Keratinocyte (primary cell): ENCODE data around the gene PNMA6E. TPM values are rescaled to one million over a fixed set of nuclear protein-coding genes. Genes with fewer than 3 reads are reported as not detected.

Experiments used
- DNase-seq: peaks from one replicate; pipeline ENCODE4 v3.0.0-alpha.2; 2011; ENCODE audit warnings: low read depth, missing footprints, low spot score
- FAIRE-seq: peaks from 2 replicates; lab custom pipeline; 2011; peaks lifted over from hg19 to GRCh38; lab: Jason Lieb, UNC
- H2AFZ ChIP-seq: 2 replicates; pipeline ENCODE4 v1.6.0; 2012; ENCODE audit warnings: low read length, control low read depth, inconsistent platforms; ENCODE audit not compliant: control insufficient read depth
- H3K27ac ChIP-seq: 2 replicates; pipeline ENCODE4 v1.5.1; 2011; ENCODE audit warnings: low read length; ENCODE audit not compliant: control insufficient read depth, insufficient read depth
- H3K27me3 ChIP-seq: 3 replicates; pipeline ENCODE4 v1.6.0; 2011; ENCODE audit warnings: low read length; ENCODE audit not compliant: control insufficient read depth, insufficient read depth; ENCODE audit errors: extremely low read depth
- H3K36me3 ChIP-seq, 2 experiments: 2 replicates in 1 of 2; 3 replicates in 1 of 2; pipeline ENCODE4 v1.5.1; 2011; ENCODE audit warnings: low read length in 2 of 2, mild to moderate bottlenecking in 1 of 2; ENCODE audit not compliant: control insufficient read depth in 2 of 2, insufficient read depth in 2 of 2; ENCODE audit errors: extremely low read depth in 1 of 2
- H3K4me1 ChIP-seq: 3 replicates; pipeline ENCODE4 v1.5.1; 2011; ENCODE audit warnings: low read length; ENCODE audit not compliant: control insufficient read depth, insufficient read depth; ENCODE audit errors: extremely low read depth
- H3K4me2 ChIP-seq: 3 replicates; pipeline ENCODE4 v1.6.0; 2011; ENCODE audit warnings: low read depth, low read length; ENCODE audit not compliant: control insufficient read depth, insufficient read depth; ENCODE audit errors: extremely low read depth
- H3K4me3 ChIP-seq, 3 experiments: fragments of 200-600 bp in 1 of 3; sonication (generic) in 1 of 3; 2 replicates in 2 of 3; 3 replicates in 1 of 3; pipeline ENCODE4 v1.5.1; 2011 to 2016; ENCODE audit warnings: low read length in 3 of 3, mild to moderate bottlenecking in 3 of 3, control low read depth in 2 of 3, inconsistent platforms in 1 of 3, low read depth in 1 of 3, mixed read lengths in 1 of 3, mixed run types in 1 of 3, moderate library complexity in 1 of 3; ENCODE audit not compliant: control insufficient read depth in 2 of 3, insufficient read depth in 2 of 3; ENCODE audit errors: extremely low read depth in 1 of 3
- H3K79me2 ChIP-seq: 2 replicates; pipeline ENCODE4 v1.6.0; 2012; ENCODE audit warnings: low read length; ENCODE audit not compliant: control insufficient read depth, insufficient read depth
- H3K9ac ChIP-seq: 3 replicates; pipeline ENCODE4 v1.6.0; 2011; ENCODE audit warnings: low read length; ENCODE audit not compliant: control insufficient read depth, insufficient read depth; ENCODE audit errors: extremely low read depth
- H3K9me1 ChIP-seq: 3 replicates; pipeline ENCODE4 v1.6.0; 2011; ENCODE audit warnings: low read length; ENCODE audit not compliant: control insufficient read depth, insufficient read depth; ENCODE audit errors: extremely low read depth
- H3K9me3 ChIP-seq: 2 replicates; pipeline ENCODE4 v1.5.1; 2012; ENCODE audit warnings: low read depth, low read length; ENCODE audit not compliant: control insufficient read depth
- H4K20me1 ChIP-seq: 3 replicates; pipeline ENCODE4 v1.6.0; 2011; ENCODE audit warnings: low read length; ENCODE audit not compliant: control insufficient read depth, insufficient read depth; ENCODE audit errors: extremely low read depth
- EZH2 ChIP-seq: IDR thresholded peaks from one replicate; pipeline ENCODE4 v1.6.1; 2012; ENCODE audit warnings: inconsistent platforms, mild to moderate bottlenecking, low read length, moderate library complexity
- dilution Hi-C: fragments of 300-500 bp; cut with MboI; formaldehyde crosslinking; loops from one replicate; pipeline ENCODE4 v1.7.0; 2020; ENCODE audit warnings: low sequenced_read_pairs; ENCODE audit not compliant: extremely low pct_ligation_motif_present
- polyA plus RNA-seq, 5 experiments: library from polyadenylated mRNA; depleted of rRNA in 3 of 5; stranded (reverse) in 3 of 5; stranded (forward) in 1 of 5; unstranded in 1 of 5; fragments of >200 nt; gene quantifications; 1 replicate in 1 of 5; 2 replicates in 3 of 5; 3 replicates in 1 of 5; pipeline versions ENCODE4 v1.2.1 to v1.2.3, GENCODE V29; 2011 to 2012; ENCODE audit warnings: missing spikeins in 2 of 5, low read depth in 1 of 5, low replicate concordance in 1 of 5
- TF ChIP-seq, protein P1 (sequence below), 3 experiments: IDR thresholded peaks in 1 of 3; conservative IDR thresholded peaks in 1 of 3; optimal IDR thresholded peaks in 1 of 3; 2 replicates in 2 of 3; 3 replicates in 1 of 3; pipeline versions ENCODE3 to v1.5.1; 2011; ENCODE audit warnings: low read length in 3 of 3, mild to moderate bottlenecking in 3 of 3, moderate library complexity in 2 of 3, control low read depth in 1 of 3, inconsistent platforms in 1 of 3; ENCODE audit not compliant: insufficient read depth in 2 of 3; ENCODE audit errors: extremely low read depth in 1 of 3

Gene PNMA6E
- polyA plus RNA-seq, 1 donor (not counting 4 experiments of a cell fraction or from before 2014, with no cell fraction given): not detected

DNA sequence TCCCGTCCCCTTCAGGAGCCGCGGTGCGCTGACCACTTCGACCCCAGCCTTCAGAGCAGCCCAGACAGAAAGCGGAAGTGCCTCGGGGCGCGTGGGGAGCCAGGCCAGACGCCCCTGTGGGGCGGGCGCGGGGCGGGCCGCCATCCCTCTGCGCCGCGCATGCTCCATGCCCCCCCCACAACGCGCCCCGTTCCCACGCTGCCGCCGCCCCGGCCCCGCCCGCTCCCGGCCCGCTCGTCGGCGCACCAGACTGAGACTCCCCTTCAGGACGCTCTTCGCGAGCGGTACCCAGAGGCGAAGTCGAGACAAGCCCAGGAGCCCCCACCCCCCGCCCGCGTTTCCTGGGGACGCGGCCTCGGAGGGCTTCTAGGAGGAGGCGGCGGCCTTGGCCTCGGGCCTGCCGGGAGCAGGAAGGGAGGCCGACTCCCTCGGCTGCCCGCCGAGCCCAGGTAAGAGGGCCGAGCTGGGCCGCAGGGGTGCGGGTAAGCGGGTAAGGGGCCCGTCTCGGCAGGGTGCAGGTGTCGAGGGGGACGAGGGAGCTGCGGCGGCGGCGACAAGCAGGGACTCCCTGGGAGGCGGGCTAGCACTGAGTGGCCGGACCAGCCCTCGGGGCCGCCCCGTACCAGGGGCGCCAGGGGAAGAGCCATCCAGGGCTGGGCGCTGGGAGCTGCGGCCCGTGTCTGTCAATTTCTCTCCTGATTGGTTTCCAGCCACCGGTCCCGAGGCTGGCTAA, 10.3 kb upstream of the PNMA6E start, which contains the start of gene ZFP92:
Gene ZFP92, plus strand, starts transcription at position 218 of the 733 bp plus-strand sequence. CDS start 6,851 bp downstream, outside the sequence.
- Histone ChIP-seq H3K79me2 (no peaks in the 10 kb centered on the region), H3K9ac (peak within 1 kb of the TSS; percentile 33)

DNA sequence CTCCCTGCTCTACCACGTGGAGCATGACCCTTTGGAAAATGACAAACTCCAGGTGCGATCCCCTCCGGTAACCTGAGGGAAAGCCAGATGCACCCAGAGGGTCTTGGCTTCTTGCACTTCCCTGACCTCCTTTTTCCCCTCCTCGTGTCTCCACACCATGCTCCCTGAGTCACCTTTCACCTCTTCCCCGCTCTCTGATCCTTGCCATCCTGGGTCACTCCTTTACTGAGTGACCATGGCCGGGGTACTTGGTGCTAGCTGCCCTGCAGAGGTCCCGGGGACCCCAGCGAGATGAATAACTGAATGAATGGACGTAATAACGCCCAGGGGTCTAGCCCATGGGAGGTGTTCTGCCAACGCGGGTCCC, 9.7 kb upstream of the PNMA6E start:
- Histone ChIP-seq H3K27ac (no peak overlapping the region), H3K4me3 (peak overlapping the region in 1 of 3 experiments; percentile 49), H3K9ac (no peak overlapping the region), H3K79me2 (no peaks in the 10 kb centered on the region), H3K4me2 (no peak overlapping the region), H3K36me3 (no peaks in the 10 kb centered on the region), H3K27me3 (no peaks in the 10 kb centered on the region), H3K9me1 (no peaks in the 10 kb centered on the region), H3K4me1 (peaks cover 5% of the 10 kb centered on the region), H4K20me1 (no peaks in the 10 kb centered on the region), H2AFZ (no peak overlapping the region), H3K9me3 (no peaks in the 10 kb centered on the region)
- TF ChIP-seq EZH2: no peak
- TF ChIP-seq, protein P1, sequence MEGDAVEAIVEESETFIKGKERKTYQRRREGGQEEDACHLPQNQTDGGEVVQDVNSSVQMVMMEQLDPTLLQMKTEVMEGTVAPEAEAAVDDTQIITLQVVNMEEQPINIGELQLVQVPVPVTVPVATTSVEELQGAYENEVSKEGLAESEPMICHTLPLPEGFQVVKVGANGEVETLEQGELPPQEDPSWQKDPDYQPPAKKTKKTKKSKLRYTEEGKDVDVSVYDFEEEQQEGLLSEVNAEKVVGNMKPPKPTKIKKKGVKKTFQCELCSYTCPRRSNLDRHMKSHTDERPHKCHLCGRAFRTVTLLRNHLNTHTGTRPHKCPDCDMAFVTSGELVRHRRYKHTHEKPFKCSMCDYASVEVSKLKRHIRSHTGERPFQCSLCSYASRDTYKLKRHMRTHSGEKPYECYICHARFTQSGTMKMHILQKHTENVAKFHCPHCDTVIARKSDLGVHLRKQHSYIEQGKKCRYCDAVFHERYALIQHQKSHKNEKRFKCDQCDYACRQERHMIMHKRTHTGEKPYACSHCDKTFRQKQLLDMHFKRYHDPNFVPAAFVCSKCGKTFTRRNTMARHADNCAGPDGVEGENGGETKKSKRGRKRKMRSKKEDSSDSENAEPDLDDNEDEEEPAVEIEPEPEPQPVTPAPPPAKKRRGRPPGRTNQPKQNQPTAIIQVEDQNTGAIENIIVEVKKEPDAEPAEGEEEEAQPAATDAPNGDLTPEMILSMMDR (optimal IDR thresholded peaks at IDR 0.05 in 1 of 3, IDR thresholded peaks at IDR 0.05 in 1 of 3, conservative IDR thresholded peaks at IDR 0.05 in 1 of 3; ENCODE audit: extremely low read depth in 1 of 3, insufficient read depth in 2 of 3, low read length in 3 of 3): no peak
- dilution Hi-C loops: no loop called here
- FAIRE-seq: no peak
- no peak for DNase-seq

More for the DNA sequence above, 10.3 kb upstream of the PNMA6E start, which contains the start of gene ZFP92:
- dilution Hi-C loops: no loop called here
- peak within 1 kb of the TSS; percentile 64 for H3K4me2 ChIP-seq
- peaks cover 5% of the 10 kb centered on the region for H3K4me1 ChIP-seq
- TF ChIP-seq, protein P1 (optimal IDR thresholded peaks at IDR 0.05 in 1 of 3, IDR thresholded peaks at IDR 0.05 in 1 of 3, conservative IDR thresholded peaks at IDR 0.05 in 1 of 3; ENCODE audit: extremely low read depth in 1 of 3, insufficient read depth in 2 of 3, low read length in 3 of 3): no peak
- H2AFZ ChIP-seq: peak within 1 kb of the TSS; percentile 12
- H3K27me3 ChIP-seq: no peaks in the 10 kb centered on the region
- H4K20me1 ChIP-seq: no peaks in the 10 kb centered on the region
- H3K36me3 ChIP-seq: no peaks in the 10 kb centered on the region
- H3K4me3 ChIP-seq: peak within 1 kb of the TSS; percentile 44 to 49 (median 49)
- DNase-seq (no peak), FAIRE-seq (no peak)
- no peak within 1 kb of the TSS for H3K27ac ChIP-seq
- no peaks in the 10 kb centered on the region for H3K9me1 ChIP-seq
- no peaks in the 10 kb centered on the region for H3K9me3 ChIP-seq
